ENCODE data around the gene RPL41.

Gene RPL41

GRCh38 chr12:56157201-56158028 lies 41.0 kb downstream of the RPL41 start:
- DNase-seq: peak; percentile 84

GRCh38 chr12:56158029-56158925 lies 41.8 kb downstream of the RPL41 start, which contains the start of gene MYL6:
Gene MYL6, plus strand, starts transcription at chr12:56158359. Its CDS starts 43 bp downstream, at chr12:56158402.
- DNase-seq: peak; percentile 91

DNA sequence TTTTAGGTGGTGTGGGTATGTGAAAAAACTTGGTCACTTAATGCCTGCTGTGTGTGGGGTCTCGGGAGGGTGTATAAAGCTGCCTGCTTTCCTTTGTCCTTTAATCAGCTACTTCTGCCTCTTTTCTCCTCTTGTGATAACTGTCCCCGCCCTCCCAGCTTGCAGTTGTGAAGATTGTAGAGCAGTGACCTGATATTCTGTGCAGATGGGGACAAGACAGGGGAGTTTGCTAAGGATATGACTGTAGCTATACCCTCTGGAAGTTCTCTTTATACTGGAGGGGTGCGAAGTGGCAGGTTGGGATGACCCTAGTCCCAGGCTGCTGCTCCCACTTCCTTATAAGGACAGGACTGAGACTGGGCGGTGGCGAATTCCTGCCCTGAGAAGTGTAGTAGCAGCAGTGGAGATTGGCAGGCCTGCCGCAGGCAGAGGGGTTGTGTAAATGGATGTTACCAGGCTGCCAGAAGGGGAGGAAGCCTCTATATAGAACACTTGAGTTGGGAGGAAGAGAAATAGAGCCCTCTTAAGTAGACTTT lies 42.6 kb downstream of the RPL41 start:
- DNase-seq: peak; percentile 75

GRCh38 chr12:56159482-56160192 lies 43.2 kb downstream of the RPL41 start:
- no peak for DNase-seq

- DNase-seq: peak; percentile 76
These were observed 43.8 kb downstream of the RPL41 start for GRCh38 chr12:56160193-56160763.

GRCh38 chr12:56160894-56161689 lies 44.7 kb downstream of the RPL41 start:
- no peak for DNase-seq

DNA sequence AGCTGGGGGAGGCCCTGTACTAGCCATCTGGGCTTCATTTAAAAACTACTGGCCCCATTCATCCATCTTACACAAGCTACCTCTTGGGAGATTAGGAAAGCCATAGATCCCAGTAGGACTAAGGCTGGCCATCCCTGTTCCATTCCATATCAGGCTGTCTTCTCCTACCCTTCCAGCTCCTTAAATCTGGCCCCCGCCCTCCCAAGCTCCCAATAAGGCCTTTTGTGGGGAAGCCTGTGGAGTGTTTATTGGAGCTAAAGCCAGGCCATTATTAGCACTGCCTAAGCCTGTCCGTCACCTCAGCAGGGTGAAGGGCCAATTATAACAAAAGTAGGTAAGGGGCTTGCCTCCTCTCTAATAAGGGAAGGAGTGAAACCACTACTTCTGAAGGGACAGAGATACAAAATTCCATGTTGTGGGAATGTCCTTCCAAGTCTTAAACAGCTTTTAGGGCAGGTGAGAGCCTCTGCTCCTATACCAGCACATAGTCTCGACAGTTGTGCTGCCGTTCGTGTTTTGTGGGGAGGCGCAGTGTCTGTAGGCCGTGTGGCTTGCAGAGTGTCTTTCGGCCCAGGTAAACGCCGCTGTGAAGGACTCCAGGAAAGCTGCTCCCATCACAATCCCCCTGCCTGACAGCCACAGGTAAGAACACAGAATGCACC lies 45.4 kb downstream of the RPL41 start:
- no peak for DNase-seq

DNA sequence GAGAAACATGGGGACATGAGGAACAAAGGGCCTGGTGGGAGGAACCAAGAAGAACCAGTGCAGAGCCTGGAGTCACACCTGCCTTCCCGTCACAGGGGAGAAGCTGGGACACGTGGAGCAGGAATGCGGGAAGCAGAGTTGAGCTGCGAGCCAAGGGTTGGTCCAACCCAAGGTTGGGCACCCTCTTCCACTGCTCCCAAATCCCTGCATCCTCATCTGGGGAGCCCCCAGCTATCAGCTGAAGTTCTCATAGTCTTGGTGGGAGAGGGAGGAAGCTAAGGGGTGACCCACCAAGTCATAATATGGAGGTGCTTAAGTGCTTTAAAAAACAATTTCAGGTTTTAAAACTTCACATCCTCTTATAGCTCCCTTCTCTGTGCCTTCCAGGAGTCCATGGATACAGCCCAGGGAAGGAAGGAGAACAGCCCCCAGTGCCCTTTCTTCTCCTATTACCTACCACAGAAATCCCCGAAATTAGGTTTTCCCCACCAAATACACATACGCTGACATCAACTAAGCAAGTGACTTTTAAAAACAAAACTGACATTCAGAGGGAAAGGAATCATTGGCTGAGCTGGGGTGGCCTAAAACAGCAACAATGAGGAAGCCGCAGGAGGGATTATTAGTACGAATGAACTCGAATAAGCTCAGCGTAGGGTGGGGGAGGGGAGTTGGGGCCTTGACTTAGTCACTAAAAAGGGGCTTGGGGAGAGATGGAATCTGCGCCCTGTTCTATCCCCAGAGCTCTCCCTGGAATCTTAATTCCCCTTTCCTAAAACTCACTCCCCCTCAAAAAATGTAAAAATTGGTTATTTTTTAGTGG lies 46.2 kb downstream of the RPL41 start:
- DNase-seq: no peak

GRCh38 chr12:56163533-56164344 lies 47.3 kb downstream of the RPL41 start:
- no peak for DNase-seq

DNA sequence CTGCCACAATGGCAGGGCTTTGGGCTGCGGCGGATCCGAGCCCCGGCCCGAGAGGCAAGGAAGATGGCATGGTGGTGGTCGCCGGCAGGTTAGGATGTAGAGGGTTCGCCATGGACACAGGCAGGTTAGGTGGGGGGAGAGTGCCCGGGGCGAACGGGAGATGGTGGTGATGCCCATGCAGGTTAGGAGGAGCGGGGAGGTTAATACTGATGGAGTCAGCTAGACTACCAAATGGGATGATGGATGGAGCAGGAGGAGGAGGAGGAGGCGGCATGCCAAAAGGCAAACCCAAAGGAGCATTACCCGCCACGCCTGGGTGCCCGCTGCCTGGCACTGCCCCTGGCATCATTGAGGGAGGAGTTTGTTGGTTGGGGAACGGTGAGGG lies 47.9 kb downstream of the RPL41 start:
- DNase-seq: no peak

GRCh38 chr12:56165369-56165768 lies 48.9 kb downstream of the RPL41 start:
- DNase-seq: no peak
